Iris pigment epithelial cell (primary cell): Measurements from ENCODE around the gene OXNAD1.

Experiments
- DNase-seq: peaks from one replicate; pipeline ENCODE4 v3.0.0-alpha.2; 2011; ENCODE audit warnings: low read depth

The OXNAD1 gene

GRCh38 chr3:16247282-16248061, 17.5 kb upstream of the OXNAD1 start:
- DNase-seq: peak; percentile 75

DNA sequence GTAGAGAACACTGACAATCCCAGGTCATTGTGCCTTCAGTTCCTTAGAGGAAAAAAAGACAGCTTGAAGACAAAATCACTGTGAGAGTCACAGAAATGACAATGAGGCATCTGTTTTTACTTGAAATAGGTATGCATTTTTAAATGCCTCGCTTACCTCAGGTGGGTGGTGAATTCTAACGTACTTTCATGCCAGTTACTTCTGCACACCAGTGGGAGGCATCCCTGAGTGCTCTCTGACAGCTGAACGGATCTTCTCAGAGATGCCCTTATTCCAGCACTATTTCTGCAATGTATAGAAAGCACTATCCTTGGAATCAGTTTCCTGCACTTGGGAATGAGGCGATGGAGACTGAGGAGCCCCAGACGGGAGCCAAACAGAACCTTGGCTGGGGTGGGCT, 16.5 kb upstream of the OXNAD1 start:
- no peak for DNase-seq

DNA sequence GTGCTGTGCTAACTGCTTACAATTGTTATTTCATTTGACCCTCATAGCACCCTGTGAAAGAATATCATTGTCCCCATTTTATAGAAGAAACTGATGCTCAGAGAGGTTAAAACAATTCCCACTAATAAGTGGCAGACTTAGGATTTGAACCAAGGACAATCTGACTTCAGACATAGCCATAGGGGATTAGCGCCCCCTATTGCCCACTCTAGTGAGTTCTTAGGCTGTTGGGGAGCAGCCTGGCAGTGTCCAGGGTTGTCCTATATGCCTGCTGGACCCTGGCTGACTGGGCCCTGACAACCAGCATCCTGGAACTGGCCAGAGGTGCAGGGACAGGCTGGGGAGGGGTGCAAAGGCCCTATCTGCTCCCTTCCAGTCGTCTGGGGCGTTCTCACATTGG, 15.7 kb upstream of the OXNAD1 start:
- DNase-seq: peak; percentile 47

- no peak for DNase-seq
Observed at GRCh38 chr3:16249886-16250285, 15.1 kb upstream of the OXNAD1 start.

DNA sequence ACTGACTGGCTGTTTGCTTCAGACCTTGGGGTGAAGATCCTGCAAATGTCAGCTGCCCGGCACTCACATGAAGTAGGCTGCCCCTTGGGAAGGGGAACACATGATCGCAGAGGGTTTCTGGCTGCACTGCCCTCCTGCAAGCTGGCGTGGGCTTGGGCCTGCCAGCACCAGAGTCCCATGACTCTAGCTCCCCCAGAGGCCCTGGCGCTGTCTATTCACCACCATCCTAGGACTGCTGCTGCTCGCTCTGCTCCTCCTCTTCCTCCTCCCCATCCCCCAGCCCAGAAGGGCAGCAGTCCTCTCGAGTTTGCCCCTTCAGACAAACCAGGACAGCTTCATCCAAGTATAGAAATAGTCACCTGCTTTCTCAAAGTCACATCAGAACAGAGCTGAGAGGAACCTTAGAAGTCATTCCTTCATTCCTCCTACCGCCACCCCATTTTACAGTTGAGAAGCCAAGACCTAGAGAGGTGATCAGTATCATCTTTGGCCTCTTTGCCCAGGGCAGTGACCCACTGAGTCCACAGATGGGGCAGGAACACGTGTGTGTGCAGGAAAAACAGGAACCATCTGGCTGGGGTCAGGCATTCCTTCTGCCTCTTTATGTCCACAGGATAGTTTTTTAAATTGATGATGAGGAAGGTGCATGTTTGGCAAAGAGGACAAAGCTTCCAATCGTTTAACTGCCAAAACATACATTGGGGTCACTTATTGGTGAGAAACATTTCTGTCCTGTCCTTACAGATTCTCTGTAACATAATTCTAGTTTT, 13.5 kb upstream of the OXNAD1 start:
- DNase-seq: no peak

- no peak for DNase-seq
Observed at GRCh38 chr3:16252243-16252978, 12.6 kb upstream of the OXNAD1 start.

GRCh38 chr3:16252988-16253387, 12.0 kb upstream of the OXNAD1 start:
- no peak for DNase-seq

DNA sequence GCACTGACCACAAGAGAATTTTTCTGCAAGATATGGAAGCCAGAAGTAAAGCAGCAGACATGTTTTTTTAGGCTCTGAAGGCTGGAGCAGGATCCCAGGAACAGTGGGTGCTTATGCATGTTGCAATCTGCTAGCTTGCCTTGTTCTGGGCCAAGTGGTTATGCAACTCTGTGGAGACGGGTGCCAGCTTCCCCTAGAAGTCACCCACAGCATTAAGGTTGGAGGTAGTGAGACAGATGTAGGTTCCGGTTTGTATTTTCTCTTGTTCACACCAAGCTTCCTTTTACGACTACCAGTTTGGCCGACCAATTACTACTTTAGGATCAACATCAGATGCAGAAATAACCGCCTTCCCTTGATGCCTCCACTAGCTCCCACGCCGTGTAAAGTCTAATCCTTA, 11.4 kb upstream of the OXNAD1 start:
- DNase-seq: peak; percentile 73

DNA sequence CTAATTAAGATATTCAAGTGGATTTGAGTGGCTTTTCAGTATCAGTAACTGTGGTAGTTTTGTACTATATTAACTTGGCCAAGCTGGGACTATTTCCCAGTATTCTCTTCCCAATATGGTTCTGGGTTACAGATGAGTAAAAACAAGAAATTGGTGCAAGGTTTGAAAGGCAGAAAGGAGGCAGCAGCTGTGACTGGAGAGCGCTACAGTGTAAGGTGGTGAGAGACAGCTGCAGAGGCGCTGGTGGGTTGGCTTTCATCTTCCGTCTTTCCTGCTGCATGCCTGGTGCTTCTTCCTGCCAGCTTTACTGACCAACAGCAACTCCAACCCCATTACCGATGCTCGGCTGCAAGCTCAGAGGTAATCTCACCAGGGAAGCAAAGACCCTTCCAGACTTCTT, 10.1 kb upstream of the OXNAD1 start:
- no peak for DNase-seq

GRCh38 chr3:16255326-16255725, 9.7 kb upstream of the OXNAD1 start:
- no peak for DNase-seq

DNA sequence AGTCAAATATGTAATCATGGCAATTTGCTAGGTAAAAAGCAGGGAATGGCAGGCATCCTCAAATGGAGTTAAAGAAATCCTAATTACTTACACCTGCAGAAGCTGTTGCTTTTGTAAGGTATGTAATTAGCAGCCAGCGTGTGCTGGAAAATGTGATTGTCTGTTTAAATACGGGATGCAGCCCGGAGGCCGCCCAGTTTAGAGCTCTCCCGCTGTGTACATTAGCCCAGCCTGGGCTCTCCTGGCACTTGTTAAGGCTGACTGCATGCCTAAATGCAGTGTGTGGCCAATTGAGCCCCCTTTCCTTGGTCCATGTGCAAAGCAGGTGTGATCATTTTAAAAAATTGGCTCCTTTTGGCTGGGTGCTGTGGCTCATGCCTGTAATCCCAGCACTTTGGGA, 9.3 kb upstream of the OXNAD1 start:
- no peak for DNase-seq

- no peak for DNase-seq
Observed at GRCh38 chr3:16257309-16257708, 7.7 kb upstream of the OXNAD1 start.

- no peak for DNase-seq
Observed at GRCh38 chr3:16258177-16258576, 6.8 kb upstream of the OXNAD1 start.

DNA sequence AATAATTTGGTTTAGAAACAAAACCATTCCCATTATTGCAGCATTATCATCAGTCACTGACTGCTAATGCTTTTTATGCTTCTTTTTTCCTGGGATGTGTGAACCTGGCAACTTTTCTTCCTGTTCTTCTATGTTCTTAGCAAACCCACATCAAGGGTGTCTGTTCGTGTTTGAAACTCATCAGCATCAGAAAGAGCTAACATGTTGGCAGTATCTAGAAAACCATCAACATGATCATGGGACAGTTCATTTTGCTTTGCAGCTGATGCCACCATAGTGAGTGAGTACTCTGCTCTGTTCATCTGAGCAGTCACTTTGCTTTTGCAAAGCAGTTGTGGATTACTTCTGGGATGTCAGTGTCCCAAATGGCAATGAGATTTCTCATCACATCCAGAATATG, 6.1 kb upstream of the OXNAD1 start:
- DNase-seq: no peak

- DNase-seq: no peak
Observed at GRCh38 chr3:16260046-16260445, 5.0 kb upstream of the OXNAD1 start.

DNA sequence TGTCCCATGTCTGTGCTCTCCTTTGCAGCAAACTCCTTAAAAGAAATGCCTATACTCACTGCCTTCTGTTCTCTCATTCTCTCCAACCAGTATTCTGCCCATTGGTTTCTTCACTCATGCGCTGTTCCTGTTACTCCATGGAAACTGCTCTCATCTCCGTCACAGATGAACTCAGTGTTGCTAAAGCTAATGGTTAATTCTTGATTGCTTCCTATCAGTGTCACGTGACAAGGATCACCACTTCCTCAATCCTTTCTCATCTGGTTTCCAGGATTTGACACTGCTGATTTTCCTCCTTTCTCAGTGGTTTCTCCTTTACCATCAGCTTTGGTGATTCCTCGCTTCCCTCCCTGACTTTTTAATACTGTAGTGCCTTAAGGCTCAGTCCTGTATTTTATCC, 2.8 kb upstream of the OXNAD1 start:
- no peak for DNase-seq

DNA sequence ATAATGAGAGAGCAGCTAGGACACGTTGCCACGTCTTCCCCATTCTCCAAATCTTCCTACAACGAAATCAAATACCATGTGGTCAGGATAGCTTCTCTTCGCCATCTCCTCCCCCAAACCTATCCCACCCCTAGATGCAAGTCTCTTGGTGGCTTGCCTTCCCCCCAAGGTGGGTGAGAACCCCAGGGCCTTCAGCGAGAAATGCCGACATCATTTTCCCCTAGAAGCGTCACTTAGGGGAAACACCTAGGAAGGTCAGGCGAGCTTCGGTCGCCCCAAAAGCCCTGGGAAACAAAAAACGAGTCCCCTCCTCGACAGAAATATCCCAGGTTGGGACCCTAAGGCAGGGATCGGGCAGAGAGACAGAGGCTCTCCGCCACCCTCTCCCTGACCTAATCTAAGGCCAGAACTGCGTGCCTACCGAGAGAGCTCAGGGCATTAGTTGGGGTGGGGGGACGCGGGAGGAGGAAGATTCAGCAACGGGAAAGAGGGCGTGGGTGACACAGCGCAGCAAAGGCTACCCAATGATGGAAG, 771 bp upstream of the OXNAD1 start:
- no peak for DNase-seq

DNA sequence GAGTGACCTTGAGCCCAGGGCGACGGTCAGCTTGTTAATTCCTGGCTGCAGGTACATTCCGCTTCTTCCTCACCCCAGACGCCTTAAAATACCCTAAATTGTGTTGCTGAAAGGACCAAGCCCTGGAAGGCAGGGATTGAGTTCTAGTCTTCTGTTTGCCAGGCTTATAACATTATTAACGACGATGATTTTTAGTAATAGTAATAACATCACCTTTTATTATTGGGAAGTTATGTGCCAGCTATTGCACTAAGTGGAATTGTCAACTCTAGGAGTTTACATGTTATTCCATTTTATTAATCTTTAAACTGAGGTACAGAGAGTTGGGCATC, 409 bp downstream of the OXNAD1 start:
- DNase-seq: no peak

GRCh38 chr3:16266714-16267113, 1.7 kb downstream of the OXNAD1 start:
- no peak for DNase-seq

GRCh38 chr3:16270855-16271254, 5.8 kb downstream of the OXNAD1 start:
- DNase-seq: no peak

DNA sequence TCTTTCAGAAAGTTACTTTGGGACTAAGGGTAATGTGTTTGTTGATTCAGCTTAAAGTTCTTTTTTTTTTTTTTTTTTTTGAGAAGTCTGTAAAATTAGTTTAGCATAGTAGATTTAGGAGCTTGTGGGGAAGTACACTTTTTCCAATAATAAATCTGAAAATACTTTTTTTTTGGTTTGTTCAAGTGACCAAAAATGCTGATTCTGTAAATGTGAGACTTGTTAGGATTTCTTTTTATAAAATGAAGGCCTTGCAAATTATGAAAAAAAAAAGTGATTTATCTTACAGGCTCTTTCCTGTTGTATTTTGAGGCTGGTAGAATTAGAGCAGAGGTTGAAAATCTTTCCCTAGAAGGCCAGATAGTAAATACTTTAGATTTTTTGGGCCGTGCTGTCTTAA, 7.6 kb downstream of the OXNAD1 start:
- DNase-seq: no peak

DNA sequence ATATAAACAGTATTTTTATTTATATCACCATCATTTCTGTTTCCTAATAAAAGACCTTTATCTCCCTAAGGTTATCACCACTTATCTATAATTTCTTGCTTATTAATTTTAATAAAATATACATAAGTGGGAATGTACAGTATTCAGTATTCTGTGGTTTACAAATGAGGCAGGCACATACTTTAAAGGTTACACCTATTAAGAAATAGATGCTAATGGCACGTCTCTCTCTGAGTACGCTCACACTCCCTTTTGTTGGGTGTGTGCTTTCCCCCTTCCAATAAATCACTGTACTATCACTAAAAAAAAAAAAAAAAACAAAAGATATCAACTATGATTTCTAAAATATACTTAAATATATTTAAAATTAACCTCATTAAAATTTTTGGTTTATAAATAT, 8.9 kb downstream of the OXNAD1 start:
- DNase-seq: no peak

DNA sequence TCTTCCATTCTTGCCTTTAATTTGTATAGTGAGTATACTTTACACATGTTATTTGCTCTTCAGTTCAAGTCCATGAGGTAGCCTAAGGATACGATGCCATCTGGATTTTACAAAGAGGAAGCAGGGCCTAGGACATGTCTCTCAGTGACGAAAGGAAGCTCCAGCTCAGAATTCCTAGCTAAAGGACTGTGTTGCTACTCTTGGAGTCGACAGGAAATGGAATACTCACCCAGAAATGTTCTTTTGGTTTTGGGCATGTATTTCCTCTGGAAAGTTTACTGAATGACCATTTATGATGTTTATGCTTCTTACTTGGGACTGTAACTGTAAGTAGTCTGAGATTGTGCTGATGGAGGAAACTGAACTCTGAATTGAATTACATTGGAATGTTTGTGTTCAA, 12.5 kb downstream of the OXNAD1 start:
- DNase-seq: no peak
